ENCODE results near the gene BMP6. TPM values are rescaled to one million over a fixed set of nuclear protein-coding genes. Genes with fewer than 3 reads are reported as not detected.

BMP6 gene
- polyA plus RNA-seq, 3 donors = not detected

GRCh38 chr6:7726416-7727085 lies 652 bp downstream of the BMP6 start:
- 0% methylated on average over 68 of the region's 73 CpGs for WGBS (ENCODE audit: insufficient coverage)
- no peak overlapping the region for H3K27ac Mint-ChIP-seq
- peak overlapping the region; percentile 59 for H2AFZ ChIP-seq (ENCODE audit: insufficient read depth, low read depth, low read length, poor library complexity, severe bottlenecking)

More at GRCh38 chr6:7726416-7727085, 652 bp downstream of the BMP6 start:
- Histone ChIP-seq H4K20me1 (ENCODE audit: insufficient read depth, low read length) (no peaks in the 10 kb centered on the region), H3K4me3 (replicated peaks in 1 of 3; ENCODE audit: low read depth in 2 of 3, low read length in 3 of 3) (peak overlapping the region; percentile 38 to 78 (median 40)), H3K27me3 (ENCODE audit: control insufficient read depth in 2 of 2, insufficient read depth in 2 of 2, low read length in 2 of 2) (peaks cover 66 to 80% of the 10 kb centered on the region in 2 donors), H3K9me3 (replicated peaks in 1 of 2; ENCODE audit: control insufficient read depth in 1 of 2, insufficient read depth in 1 of 2, low read length in 2 of 2) (peaks cover 0 to 25% of the 10 kb centered on the region in 2 donors), H3K36me3 (replicated peaks in 1 of 2; ENCODE audit: control insufficient read depth in 1 of 2, insufficient read depth in 2 of 2, low read length in 2 of 2) (no peaks in the 10 kb centered on the region), H3K27ac (ENCODE audit: low read depth in 1 of 2, low read length in 2 of 2) (no peak overlapping the region), H3K4me1 (ENCODE audit: control insufficient read depth in 1 of 2, insufficient read depth in 2 of 2, low read length in 2 of 2) (peaks cover 22 to 33% of the 10 kb centered on the region in 2 donors), H3K4me2 (replicated peaks; ENCODE audit: extremely low read depth, low read length, poor library complexity, severe bottlenecking) (peak overlapping the region; percentile 82), H3K79me2 (ENCODE audit: insufficient read depth, low read length) (no peaks in the 10 kb centered on the region), H3K9ac (ENCODE audit: insufficient read depth, low read length, poor library complexity, severe bottlenecking) (peak overlapping the region; percentile 50)
- intact Hi-C loops (cut with micrococcal nuclease) = loop anchor here in 1 of 2 donors (5.0 kb wide), 1 partner anchor 181 kb away; no protein-coding TSS in a partner anchor
- H3K36me3 Mint-ChIP-seq = peaks cover 0 to 9% of the 10 kb centered on the region in 2 donors
- TF ChIP-seq CTCF (IDR thresholded peaks at IDR 0.05) = no peak
- peaks cover 71 to 81% (median 75%) of the 10 kb centered on the region in 3 donors for H3K27me3 Mint-ChIP-seq (ENCODE audit: low read depth in 3 of 3)
- H3K9me3 Mint-ChIP-seq = peaks cover 0 to 18% (median 10%) of the 10 kb centered on the region in 7 donors
- H3K4me1 Mint-ChIP-seq = peaks cover 32% of the 10 kb centered on the region
- DNase-seq = peak in 2 of 3 donors; percentile 26 to 28
- H3K4me3 Mint-ChIP-seq = peak overlapping the region; percentile 87 to 96

All from CD14-positive monocyte (primary cell).